HS-5 (cell line): ENCODE measurements around the gene SPRY4.
"Not testable (repeated sequence)": the region's sequence is repeated elsewhere in the genome, so short reads cannot be mapped to it uniquely, and the experiment has no call there.

Experiments used
- DNase-seq: peaks from one replicate; pipeline ENCODE4 v3.0.0-alpha.2; 2012; ENCODE audit warnings: low read depth

Gene SPRY4

DNA sequence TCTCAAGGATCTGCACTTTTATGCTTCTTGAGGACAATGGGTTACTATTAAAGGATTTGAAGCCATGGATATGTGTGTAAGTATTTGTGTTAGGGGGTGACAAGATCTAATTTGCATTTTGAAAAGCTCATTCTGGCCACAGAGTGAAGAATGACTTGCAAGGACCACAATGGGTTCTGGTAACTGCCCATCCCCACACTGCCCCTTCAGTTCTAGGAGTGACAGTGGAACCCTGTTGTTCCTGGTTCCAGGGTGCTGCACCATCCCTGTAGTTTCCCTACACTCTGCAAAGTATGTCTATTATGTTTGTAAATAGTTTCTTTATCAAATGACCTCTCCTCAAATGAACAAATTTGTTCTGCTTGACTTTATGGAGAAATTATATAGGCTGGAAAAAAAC lies 9.7 kb upstream of the SPRY4 start:
- DNase-seq, result no peak

DNA sequence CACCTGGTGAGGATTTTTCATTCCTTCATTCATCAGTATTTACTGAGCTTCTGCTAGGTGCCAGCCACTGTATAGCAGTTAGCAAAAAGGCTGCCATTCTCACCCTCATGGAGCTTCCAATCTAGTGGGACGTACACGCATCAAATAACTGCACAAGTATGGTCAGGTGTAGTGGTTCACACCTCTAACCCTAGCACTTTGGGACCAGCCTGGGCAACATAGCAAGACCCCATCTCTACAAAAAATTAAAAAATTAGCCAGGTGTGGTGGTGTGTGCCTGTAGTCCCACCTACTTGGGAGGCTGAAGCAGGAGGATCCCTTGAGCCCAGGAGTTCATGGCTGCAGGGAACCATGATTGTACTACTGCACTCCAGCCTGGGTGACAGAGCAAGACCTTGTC lies 8.9 kb upstream of the SPRY4 start:
- DNase-seq, result not testable (repeated sequence)

DNA sequence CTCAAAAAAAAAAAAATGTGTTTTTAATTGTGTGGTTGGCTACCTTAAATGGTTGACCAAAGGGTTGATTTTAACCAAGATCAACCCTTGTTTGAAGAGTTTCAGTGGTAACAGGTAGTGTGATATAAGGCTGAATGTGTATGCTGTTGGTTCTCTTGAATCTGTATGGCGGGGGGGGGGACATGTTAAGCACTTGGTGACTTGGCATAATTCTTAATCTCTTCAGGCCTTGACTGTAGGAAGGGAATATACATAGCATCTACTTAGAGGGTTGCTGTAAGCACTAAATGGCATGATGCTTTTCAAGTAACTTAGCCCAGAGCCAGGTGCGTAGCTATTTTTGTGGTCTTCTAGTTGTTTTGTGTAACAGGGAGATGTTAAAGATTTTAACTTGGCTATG lies 5.6 kb upstream of the SPRY4 start:
- no peak for DNase-seq

DNA sequence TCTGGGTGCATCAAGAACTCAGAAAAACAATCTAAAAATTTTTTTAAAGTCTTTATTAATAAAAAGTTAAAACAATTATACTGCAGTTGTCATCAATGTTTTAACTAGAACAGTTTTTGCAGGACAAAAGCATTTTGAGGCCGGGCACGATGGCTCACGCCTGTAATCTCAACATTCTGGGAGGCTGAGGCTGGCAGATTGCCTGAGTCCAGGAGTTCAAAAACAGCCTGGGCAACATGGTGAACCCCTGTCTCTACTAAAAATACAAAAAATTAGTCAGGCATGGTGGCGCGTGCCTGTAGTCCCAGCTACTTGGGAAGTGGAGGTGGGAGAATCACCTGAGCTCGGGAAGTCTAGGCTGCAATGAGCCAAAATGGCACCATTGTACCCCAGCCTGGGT lies 5.2 kb upstream of the SPRY4 start:
- no peak for DNase-seq

DNA sequence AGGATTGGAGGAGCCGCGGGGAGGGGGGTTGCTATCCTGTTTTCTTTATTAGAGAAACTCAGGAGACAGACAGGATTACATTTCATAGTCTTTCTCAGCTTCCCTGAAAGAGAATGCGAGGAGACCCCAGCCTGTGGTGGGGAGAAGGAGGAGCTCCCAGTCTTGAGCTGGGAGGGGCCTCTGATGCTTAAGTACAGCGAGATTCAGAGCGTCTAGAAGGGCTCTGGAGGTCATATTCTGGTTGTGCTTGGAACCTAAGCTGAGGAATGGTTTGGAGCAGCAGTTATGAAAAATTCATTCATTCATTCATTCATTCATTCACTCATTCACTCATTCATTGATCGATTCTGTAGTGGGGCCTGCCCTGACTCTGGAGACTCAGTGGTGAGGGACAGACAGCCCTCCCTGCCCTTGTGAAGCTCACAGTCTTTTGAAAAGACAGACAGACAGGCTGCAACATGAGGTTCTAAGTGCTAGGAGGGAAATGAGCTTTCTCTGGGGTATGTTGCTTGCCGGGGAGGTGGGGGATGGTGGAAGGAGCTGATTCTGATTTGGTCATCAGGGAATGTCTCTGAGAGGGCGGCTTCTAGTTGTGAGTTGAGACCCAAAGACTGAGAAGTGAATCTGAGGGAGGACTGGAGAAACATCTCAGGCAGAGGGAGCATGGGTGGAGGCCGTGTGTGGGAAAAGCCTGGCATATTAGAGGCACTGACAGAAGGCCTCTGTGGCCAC lies 2.5 kb upstream of the SPRY4 start:
- no peak for DNase-seq

DNA sequence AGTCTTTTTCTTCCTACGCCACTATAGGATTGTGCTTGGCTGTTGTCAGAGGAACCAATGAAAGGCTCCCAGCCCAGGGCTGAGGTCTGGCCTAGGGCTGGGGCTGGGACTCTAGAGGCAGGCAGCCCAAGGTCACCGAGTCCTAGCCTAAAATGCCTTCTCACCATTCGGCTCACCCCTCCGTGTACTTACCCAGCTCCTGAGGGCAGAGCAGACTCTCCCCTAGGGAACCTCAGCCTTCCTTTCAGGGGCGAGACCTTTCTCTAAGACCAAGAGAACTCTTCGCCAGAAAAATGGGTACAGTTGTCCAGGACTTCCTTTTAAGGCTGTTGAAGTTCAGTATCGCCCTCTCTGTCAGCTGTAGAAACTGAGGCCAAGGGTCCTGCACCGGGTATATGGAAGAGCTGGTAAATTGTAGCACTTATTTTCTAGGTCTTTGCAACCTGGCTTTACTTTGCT lies 1.7 kb upstream of the SPRY4 start:
- DNase-seq, result no peak

DNA sequence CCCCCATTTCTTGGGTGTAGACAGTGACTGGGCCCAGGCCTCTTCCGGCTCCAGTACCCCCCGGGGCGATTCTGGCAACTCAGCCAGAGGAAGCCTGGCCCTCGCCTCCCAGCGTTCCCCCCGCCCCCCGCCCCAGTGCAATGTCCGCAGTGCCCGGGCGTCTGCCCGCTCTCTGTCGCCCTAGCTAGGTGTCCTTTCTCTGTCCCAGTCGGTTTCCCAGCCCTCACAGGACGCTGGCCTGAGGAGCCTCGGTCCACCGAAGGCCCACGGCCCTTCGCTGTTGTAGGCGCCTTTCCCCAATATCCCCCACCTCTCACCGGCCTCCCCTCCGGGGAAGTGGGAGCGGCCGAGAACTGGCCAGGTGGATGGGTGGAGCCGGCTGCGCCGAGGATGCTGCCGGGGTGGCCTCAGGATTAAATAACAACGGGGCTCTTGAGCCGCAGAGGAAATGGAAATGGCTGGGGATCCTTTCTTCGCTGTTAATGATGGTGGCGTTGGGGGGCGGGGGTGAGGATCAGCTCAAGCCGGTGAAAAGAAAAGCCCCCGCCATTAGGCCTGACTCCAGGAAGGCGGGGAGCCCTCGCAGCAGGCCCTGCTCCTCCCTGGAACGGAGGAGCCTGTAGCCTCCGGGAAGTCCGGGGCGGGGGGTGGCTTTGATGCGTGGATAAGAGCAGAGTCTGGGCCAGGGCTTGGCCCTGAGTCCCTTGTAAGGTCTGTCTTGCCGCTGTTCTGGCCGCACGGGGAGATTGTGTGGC lies 1.1 kb upstream of the SPRY4 start:
- no peak for DNase-seq

DNA sequence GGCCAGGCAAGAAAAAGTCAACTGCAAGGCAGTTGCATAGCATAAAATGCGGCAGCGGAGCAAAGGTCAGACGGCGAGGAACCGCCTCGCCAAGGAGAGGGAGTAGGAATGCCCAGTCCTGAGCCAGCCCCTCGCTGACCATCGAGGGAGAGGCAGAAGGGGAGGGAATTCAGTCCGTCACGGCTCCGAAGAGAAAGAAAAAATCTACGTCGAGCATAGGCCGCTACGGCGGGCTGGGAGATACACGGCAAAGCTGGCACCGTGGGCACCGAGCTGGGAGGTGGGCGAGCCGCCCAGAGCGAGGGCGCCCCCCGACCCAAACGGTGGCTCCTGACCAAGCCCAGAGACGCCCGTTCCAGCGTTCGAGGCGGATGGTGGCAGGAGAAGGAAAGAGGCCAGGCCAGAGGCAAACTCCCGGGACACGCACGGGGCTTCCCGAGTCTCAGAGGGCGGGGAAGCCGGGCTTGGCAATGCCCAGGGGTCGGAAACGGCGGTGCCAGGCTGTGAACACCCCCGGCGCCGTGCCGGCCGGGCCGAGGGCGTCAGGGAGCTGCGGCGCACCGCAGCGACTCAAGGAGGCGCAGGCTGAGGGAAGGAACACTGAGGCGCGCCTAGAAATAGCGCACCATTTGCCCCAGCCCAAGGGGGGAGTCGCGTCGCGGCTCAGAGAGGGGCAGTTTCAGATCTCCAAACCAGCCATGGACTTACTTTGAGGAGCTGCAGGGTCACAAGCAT lies 518 bp downstream of the SPRY4 start:
- DNase-seq, result no peak

DNA sequence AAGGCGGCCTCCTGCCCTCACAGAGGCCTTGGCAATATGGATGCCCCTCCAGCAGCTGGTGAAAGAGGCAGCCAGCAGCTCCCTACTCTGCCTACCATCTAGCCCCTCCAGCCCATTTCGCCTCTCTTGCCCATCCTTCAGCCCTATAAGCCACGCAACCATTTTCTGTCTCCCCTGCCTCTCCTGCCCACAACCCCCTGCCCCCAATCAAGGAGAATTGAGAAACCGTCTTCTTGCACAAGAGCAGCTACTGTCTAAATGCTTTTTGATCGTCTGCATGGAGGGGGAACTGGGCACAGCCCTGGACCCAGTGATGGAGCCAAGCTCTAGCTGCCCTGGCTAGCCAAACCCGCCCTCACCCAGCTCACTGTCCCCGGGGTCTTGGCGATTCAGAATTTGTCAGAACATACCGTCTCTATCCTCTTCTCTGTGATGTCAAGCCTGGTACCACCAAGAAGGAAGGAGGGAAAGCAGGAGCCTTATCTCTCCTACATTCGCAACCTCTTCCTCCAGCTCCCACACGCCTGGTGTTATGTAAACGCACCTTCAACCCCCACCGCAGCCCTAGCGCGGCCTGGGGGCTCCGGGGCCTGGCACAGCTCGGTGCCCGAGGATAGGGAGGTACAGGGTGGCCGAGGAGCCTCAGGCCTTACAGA lies 1.2 kb downstream of the SPRY4 start:
- no peak for DNase-seq

DNA sequence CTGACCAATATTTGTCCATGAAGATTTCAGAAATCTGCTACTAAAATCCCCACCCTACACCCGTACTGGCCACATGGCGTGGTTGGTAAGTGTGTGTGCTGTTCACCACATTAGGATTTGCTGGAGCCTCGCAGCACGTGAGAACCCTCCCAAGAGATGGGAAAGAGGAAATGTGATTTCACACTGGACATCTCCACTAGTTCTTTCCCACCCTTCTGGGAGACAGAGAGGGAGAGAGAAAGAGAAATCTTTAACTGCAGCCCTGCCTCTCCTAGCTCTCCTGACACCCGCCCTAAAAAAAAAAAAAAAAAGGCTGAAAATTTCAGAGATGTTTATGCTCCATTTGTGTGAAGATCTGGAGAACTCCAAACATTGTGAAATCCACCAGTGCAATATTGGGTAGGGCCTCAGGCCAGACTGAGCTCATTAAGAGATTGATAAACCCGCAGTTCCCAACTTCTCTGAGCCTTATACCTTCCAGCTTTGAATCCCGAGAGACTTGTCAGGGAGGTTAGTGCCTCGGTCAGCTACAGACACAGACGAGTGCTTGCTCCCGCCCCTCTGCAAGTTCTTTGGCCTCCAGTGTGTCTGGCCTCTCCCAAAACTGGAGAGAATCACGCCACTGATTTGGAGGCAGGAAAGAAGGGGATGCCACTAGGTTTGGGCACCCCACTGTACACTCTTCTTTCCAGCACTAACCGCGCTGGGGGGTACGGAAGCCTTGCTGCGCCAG lies 1.9 kb downstream of the SPRY4 start:
- DNase-seq, result no peak

DNA sequence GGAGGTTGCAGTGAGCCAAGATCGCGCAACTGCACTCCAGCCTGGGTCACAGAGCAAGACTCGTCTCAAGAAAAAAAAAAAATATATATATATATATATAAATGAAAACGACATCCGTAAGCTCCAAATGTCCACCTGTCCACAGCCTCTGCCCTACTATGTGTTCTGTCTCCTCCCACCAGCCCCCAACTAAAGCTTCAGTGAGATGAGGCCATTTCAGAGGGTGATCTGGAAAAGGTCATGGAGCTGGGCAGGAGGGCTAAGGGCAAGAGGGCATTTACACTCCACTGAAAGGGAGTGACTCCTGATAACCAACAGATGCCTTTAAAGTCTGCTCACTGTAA lies 2.4 kb downstream of the SPRY4 start:
- no peak for DNase-seq

DNA sequence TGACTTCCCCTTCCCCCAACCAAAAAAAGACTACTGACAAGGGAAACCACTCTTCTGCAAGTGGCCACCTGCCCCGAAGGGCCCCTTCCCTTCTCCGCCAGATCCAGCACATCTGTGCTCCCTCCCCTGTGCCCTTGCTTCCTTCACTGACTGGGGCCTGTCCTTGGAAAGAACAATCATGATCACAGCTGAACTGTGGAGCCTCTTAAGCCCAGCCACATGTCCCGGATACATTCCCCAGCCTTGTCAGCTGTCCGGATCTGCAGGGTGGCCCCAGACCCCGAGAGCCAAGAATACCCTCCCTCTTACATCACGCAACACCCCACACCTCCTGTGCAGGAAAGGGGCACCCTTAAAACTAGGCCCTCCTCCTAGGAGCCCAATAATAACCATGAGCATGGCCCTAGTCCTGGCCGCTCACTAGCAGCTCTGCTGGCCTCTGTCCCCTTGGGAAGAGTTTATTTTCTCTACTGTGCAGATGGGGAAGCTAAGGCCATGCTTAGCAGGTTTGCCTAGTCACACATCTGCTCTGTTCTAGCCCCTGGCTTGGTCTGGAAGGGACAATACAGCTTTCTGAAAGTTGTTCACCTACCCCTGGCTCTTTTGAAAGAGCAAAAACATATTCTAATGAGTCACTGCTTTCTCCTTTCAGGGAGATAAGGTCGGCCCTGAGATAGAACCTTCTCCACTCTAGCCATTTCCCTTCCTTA lies 3.8 kb downstream of the SPRY4 start:
- no peak for DNase-seq

DNA sequence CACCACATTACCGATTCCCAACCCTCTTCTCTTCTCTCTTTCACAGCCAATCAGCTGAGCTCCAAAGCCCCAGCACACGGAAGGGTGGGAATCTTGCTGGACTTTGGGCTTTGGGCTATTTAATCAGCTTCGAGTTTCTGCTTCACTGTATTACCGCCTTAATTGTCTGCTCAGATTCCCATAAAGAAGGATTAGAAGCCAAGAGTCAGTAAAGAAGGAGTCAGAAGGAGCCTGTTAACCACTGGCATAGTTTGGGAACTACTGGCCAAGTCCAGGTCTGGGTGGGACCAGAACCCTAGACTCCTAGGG lies 4.4 kb downstream of the SPRY4 start:
- DNase-seq, result no peak

DNA sequence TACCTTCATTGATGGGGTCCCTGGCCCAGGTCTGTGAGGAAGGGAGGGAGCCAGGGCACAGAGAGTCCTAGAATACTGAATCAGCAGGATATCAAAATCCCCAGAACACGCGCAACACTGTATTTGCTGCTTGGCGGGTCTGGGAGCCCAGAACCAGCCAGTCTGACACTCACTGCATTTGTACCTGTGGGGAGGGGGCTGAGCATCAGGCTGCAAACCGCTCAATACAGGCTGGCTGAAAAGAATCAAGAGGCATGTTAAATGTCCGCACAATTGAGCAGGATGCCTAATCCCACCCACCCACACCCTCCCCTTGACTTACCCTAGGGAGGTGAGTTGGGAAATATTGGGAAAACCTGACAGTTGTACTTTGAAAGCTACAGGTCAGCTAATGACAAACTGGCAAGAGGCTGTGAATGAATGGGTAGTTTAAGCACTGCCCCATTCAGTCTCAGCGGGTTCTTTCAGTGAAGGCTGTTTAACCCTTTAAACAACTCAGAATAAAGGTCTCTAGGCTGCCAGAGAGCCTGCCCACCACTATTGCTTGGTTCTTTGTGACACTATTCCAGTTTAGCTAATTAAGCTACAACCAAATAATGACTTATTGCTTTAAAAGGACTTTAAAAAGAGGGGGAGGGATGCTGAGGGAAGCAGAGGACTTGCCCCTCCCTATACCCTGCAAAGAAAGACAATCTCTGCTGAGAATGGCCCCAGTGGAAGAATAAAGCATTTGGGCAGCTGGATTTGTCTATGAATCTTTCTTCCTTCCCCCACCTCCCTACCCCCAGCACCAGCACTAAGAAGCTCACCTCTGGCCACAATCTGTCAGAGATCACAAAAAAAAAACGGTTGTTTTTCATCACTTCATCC lies 5.0 kb downstream of the SPRY4 start:
- no peak for DNase-seq

DNA sequence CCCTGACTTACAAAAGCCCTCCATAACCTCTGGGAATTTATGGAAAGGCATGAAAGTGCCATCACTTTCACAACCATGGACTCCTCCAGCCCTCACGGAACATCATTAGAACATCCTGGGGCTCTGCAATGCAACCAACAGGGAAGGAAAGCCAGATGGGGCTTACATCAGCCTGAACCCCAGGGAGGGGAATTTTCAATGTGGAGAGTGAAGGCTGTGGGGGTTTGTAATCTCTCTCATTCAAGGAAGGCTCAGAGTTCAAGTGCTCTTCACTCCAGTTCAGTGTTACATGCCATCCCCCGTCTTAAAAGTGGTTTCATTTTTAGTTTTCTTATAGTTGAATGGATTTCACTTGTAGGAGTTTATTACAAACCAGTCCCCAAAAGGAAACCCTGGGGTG lies 5.7 kb downstream of the SPRY4 start:
- no peak for DNase-seq

DNA sequence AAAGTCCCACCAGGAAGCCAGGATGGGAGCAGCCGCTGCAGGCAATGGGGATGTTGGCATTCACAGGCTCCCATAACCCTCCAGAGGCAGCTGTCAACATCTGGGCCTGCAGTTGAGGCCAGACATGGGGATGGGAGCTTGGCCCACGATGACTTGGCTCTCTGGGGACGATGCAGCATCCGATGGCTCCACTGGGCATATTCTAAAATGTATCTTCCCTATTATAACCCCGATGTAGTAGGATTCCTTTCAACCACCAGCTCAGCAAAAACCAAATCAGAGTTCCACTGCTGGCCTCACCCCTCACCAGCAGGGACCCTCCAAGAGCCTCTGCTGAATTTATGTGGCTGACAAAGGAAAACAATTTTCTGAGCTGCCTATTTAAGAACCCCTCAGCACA lies 7.1 kb downstream of the SPRY4 start:
- no peak for DNase-seq

DNA sequence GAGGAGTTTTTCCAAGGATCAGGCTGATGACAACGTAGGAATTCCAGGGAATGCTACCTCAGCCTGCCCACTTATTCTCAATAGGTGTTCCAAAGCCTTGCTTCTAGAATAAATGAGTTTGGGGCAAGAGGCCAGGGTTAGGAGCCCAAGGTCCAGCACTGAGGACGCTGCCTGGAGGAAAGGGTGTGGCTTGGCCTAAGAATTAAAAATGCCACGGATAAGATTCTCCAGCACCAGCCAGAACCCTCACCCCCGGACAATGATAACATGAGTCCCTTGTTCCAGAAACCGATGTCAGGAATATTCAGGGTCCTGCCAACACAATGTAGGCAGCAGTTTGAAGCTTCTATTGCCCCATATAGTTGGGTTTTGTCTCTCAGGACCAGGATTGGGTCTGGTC lies 7.6 kb downstream of the SPRY4 start:
- DNase-seq, result no peak

DNA sequence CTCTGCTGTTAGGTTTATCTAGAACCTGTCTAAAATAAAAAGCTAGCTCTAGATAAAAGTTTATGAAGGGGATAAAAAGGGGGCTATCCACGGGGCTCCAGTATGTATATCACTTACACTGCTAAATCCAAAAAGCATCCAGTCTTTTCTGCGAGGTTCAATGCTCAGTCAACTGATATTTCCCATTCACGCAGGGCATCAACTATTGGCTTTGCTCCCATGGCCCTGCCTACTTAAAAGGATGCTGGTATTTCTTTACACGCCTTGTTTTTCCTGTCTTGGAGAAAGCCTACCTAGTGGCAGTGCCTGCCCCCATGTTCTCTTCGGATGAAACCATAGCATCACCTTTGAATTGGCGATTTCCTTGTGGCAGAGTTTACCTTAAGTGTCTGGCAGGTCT lies 8.1 kb downstream of the SPRY4 start:
- DNase-seq, result no peak

DNA sequence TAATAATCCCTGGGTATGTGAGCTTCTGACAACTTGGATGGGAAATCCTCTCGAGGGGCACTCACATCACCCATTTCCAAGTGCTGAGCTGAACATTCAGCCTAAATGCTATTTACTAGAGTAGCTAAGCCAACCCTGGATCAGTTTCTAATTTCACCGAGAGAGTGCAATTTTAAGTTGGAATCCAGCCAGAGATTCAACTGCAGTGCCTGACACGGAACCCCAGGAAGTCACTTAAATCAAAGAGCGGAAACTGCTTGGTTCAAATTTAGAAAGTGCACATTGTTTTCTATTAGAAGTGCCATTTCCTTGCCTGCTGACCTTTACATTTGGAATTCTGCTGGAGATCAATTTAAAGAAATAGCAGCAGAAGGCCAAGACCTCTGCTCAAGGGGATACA lies 8.8 kb downstream of the SPRY4 start:
- no peak for DNase-seq

DNA sequence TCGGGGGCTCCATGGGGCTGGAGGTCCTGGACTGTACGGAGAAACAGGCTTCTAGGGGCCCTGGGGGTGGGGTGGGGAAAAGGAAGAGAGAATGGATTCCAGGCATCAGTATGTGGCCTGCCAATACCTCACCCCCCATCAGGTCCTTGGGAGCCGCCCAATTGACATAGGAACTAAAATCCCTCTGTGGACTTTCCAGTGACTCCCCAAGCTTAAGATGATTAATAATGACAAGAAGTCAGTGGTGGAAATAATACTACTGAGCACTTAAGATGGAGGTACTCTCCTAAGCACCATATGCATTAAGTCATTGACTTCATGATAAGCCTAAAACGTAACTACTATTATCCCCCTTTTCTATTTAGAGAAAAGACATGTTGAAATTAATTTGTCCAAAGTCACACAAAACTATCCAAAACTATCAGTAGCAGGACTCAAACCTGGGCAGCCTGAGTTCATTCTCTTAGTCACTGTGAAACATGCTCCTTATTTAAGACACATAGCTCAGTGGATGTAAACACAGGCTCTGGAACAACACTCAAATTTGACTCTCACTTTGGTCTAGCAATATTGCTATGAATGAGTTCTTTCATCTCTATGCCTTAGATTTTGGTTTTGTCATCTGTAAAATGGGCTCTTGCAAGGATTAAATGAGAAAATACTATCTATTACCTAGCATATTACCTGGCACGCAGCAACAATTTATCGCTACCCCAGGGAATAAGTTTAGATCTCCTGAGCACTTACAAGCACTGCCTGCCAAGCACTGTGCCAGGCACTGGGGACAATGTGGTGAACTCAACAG lies 9.5 kb downstream of the SPRY4 start:
- no peak for DNase-seq
